NT2/D1 (cell line): Measurements from ENCODE around the gene PLA2G6.

ENCODE experiments used
- SUZ12 ChIP-seq: IDR thresholded peaks from 2 replicates; pipeline ENCODE4 v1.6.1; 2011; ENCODE audit not compliant: insufficient read length, insufficient read depth; ENCODE audit errors: extremely low read depth
- YY1 ChIP-seq: IDR thresholded peaks from 2 replicates; pipeline ENCODE4 v1.6.1; 2011; ENCODE audit not compliant: insufficient read length, insufficient read depth
- ZNF274 ChIP-seq: IDR thresholded peaks from 2 replicates; pipeline ENCODE4 v1.6.1; 2011; ENCODE audit warnings: mild to moderate bottlenecking, low read depth, low read length

- TF ChIP-seq ZNF274 (no peak), YY1 (no peak), SUZ12 (no peak)
These were observed 4.8 kb upstream of the PLA2G6 start for GRCh38 chr22:38186429-38186828.
